Colon (tissue), 2 donors: Measurements from ENCODE around the gene AANAT.

Experiments used
- FAIRE-seq: peaks from 2 replicates; lab custom pipeline; 2012; peaks lifted over from hg19 to GRCh38; lab: Jason Lieb, UNC
- donor health status: control.
- donor health status: control.

AANAT gene

DNA sequence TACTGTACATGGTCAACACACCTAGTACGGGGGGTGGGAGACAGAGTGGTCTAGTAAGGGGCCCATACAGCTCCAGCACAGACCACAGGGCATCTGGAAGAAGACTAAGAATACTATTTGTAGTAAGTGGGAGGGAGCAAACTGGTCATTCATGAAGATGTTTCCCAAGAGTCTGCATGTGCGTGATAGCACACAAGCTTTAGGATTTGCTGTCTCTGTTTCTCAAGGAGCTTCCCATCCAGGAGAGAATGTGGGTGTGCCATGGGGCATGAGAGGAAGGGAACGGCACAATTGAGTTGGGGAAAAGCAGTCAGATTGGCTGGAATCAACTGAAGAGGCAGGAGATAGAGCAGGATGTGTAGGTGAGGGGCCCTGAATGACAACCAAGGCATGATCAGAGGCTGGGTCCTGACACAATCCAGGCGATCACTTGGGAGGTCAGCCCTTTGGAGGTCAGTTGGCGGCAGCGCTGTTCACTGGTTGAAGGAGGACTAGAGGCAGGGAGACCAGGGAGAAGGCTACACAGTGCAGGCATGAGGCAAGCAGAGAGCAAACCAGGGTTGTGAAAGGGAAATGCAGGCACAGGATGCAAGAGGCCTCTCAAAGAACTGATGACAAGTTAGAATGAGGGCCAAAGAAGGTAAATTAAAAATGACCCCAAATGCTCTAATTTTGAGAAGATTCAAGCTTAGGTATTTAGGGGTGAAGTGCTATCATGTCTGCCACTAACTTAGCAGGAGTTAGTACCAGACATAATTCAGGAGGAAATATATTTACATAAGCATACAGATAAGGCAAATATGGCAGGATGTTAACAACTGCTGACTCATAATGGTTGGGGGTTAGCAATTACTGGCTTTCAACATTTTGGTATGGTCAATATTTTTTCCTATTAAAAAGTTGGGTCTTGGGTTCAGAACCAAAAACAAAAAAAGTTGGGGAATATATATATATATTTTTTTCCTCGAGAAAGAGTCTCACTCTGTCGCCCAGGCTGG, 24.8 kb upstream of the AANAT start:
- no peak for FAIRE-seq

DNA sequence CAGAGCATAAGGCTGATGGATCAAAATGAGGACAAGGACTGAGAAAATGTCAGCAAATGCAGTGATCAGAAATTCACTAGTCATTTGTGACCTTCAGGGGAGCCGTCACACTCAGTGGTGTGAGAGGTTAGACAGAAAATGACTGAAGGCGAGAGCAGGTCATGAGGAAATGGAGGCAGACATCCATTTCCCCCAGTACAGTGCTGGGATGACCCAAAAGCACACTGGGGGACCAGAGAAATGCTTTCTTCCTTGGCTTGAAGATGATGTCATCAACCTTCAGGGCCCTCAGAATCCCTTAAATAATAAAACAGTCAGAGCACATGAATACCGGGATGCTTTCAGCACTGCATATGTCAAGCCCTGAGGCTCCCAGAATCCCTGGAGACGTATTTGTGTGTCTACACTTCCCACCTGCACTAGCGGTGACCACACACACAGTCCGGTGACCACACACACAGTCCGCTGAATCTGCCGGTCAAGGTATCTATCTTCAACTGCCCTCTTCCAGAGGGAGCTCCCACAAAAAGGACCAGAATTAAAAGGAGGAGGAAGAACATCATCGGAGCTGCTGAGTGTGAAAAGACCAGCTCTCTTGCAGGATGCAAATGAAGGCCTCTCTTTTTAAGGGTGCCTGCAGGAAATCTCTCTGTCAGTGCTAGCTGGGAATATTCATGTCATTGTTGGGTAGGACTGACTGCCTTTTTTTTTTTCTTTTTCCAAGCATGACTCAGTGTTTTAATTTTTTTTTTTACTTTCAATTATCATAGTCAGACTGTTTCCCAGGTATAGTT, 22.7 kb upstream of the AANAT start:
- no peak for FAIRE-seq

DNA sequence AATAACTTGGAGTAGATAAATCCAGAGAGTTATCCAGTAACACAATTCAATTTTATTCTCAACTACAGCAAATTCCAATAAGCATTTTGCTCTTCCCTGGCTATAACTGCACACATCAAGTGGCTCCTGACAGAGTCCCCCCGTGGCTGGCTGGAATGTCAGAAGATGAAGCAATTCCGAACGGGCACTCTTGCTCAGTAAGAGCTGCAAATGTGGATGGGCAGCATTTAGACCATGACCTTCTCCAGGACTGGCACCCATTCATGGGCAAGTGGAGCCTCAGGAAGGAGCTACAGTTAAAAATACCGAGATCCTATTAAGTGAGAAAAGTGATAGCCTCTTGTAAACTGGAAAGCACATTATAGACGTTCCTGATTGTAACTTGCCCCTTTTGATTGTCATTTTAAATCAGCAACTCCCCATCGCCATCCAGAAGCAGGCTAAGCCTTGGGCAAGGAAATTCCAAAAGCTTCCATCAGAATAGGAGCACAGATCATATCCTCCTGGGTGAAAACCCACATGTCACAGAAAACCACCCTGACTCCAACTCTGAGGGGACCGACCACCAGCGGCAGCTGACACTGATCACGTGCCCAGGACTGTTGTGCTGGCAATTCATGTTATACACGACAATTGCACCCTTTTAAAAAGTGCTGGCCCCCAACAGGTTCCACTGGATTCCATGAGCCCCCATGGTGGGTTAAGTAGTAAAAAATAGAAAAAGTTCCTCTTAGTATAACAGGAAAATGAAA, 21.5 kb upstream of the AANAT start:
- no peak for FAIRE-seq

DNA sequence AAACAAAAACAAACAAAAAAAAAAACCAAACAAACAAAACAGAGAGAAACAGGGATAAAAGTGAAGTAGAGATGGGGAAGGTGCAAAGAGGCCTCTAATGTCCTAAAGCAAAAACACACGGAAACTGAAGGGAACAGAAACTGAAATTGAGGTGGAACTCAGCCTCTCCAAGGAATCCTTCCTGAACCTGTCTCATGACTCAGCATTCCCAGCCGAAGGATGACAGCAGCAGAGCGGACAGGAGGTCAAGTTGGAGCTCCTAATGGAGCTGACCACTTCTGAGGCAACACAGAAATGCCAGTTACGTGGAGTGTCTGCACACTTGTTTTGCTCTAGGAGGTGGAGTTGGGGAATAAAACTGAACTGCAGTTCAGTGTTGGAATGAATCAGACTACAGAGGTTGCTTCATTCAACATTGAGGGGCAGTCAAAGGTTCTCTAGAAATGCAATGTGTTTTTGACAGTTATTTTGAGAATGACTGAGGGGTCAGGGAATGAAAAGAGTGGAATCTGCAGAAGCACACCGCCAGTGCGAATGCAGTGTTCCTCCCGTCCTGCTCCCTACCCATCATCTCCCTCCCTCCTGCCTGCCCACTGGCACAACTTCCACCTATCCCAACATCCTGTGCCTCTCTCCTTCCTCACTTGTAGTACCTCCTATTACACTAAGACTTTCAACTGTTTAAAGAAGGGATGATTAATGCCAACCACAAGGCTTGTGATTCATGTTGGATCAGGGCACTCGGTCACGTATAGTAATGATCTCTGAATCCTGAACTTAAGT, 20.8 kb upstream of the AANAT start:
- no peak for FAIRE-seq

DNA sequence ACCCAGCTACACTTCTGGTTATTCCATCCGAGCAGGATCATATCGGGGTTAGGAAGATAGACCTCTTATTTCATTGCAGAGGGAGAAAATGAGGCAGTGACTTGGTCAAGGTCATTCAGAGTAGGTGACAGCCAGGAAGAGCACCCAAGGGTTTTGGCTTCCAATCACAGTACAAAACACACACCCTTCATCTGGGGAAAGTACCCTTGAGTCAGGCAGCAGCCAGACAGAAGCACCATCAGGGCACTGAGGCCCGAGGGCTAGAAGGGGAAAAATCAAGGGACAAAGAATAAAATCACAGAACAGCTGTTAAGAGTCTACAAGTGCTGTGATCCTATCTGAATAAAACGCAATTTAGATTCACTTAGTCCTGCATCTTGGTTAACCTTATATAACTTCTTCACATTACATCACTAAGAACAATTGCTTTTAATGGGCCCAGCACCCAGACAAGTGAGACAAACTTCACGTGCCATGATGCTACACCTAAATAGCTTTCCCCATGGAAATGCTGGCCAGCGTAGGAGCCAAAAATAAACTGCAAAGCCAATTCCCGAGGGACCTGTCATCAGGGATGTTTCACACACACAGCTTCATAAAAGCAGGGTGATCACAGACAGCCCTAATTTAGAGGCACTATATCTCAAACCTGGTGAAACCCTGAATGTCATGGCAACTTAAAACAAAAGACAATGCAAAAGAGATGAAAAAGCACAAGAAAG, 19.3 kb upstream of the AANAT start:
- FAIRE-seq = no peak

DNA sequence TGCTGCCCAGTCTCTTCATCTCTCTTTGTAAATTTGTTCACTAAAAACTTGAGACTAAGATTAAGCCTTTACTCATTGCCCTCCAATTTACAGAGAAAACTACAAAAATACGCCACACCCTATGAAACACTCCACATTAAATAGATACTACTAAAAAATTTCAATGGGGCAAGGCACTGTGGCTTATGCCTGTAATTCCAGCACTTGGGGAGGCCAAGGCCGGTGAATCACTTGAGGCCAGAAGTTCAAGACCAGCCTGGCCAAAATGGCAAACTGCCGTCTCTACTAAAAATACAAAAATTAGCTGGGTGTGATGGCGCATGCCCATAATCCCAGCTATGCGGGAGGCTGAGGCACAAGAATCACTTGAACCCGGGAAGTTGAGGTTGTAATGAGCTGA, 18.3 kb upstream of the AANAT start:
- no peak for FAIRE-seq

DNA sequence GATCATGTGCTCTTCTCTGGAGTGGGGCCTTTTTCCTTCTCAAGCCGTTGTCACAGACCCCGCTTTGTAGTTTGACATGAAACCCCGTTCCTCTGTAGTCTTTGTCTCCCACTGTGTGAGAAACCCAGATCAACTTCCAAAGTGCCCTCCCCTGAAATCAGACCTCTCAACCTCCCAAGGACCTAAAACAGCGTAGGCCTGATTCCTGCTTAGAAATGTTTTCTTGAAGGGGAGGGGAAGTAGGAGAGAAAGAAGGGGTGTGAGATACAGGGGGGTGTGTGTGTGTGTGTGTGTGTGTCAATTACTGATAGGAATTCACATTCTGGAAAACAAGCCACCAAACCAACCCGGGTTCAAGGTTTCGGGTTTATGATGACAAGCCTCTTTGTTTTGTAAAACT, 15.9 kb upstream of the AANAT start:
- no peak for FAIRE-seq

DNA sequence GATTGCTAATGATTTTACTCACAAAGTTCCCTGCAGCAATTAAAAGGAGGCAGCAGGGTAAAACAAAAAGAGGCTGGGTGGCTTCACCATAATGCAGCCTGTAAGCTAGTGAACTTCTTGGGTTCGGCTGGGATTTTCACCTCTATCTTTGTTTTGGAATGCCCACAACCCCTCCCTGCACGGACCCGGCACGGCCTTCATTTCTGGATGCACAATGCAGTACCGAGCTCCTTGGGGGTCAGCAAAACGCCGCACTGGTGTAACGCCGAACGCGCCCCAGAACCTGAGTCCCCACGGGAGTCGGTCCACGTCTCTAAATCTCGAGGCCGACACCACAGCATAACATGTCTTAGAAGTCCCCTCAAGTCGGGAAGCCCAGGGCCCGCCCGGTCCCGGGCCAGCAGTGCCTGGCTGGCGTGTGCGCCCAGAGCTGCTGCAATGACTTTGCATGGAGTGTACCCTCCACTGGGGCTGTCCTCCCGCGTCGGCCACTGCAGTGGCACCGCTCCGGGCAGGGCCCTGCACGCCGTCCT, 15.2 kb upstream of the AANAT start:
- FAIRE-seq = no peak

DNA sequence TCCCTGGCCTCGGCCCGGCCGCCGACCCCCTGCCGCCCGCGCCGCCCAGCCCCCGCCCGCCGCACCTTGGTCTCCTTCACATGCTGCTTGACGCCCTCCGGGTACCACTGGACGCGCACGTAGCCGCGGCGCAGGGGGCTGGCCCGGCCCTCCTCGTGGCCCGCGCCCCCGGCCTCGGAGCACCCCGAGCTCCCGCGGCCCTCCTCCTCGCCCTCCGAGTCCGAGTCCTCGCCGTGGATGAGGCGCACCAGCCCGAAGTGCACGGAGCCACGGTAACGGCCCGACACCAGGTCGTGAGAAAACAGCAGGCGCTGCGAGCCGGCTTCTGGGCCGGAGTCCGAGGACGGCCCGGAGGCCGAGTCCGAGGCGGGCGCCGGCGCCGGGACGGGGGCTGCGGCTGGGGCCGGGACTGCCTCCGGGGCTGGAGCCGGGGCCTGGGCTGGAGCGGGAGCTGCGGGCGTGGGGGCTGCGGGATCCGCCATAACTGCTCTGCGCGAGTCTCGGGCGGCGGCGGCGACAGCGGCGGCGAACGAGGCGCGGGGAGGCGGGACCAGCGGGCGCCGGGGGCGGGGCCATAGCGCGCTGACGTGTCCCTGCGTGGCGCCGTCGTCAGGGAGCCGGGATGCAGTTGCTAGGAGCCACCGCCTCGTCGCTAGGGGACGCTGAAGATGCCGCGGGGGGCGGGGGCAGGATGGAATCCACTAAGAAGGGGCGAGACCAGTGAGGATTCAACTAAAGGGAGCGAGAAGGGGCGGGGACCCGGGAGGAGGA, 14.6 kb upstream of the AANAT start, which contains the start of gene UBE2O:
TSS of gene UBE2O (minus strand) at position 493 of the 771 bp plus-strand sequence. CDS start at position 482, 11 bp downstream.
- no peak for FAIRE-seq

DNA sequence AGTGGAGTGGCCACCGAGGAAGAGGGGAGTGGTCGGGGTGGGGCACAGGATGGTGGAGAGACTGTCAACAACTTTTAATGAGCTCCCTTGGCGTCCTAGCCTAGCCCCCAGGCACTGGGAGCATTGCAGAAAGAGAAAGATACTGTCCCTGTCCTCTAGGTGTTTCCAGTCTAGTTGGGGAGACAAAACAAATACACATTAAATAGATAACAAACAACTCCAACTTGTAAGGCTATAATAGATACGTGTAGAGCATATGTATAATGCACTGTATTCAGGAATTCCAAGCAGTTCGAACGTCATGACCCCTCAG, 14.0 kb upstream of the AANAT start:
- FAIRE-seq = no peak

DNA sequence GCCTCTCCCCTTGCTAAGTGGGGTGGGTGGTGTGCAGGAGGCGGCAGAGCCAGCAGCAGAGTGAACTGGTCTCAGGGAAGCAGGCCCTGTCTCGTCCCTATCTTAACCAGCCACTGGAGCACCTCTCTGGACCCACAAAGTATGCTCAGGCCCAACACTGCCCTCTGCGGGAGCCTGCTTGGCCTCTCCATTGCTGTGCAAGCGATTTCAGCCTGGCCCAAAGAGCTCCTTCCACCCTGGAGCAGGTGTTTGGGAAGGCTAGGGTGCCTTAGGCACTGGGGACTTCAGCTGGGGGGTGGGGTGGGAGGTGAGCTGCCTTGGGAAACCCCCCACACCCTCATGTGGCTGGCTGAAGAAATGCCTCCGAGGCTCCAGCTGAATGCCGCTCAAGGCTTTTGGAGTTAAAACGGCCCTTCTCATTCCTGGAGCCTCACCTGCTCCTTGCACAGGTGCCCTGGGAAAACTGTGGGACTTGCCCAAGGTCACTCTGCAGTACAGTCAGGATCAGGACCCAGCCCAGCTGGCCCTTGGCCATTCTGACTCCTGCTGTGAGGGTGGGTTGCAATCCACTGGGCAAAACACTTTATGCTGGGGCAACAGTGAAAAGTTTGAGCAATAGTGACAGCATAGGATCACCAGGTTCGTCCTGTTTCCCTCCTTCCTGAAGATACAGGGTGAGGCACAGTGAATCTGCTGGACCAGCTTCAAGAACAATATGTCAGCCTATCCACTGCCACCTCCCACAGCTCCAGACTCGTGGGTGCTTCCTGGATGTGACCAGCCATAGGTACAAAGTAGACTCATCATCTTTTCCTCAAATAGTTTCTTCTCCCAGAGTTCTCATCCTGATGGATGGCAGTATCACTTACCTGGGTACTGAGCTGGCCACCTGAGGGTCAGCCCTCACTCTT, 8.6 kb upstream of the AANAT start:
- FAIRE-seq = no peak

DNA sequence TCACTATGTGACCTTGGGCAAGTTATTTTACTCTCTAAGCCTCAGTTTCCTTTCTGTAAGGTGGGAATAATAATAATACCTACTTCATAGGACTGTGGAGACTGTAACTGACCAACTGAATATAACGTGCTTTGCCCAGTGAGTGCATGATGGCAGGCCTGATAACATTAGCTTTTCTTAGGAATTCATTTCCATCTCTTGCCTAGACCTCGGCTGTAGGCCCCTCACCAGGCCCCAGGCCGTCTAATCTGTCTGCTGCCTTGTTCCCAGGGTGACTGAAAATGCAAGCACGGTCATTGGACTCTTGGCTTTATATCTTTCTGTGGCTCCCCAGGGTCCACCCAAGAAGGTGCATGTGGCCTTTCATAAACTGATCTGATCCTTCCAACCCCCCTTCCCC, 7.7 kb upstream of the AANAT start:
- FAIRE-seq = no peak

DNA sequence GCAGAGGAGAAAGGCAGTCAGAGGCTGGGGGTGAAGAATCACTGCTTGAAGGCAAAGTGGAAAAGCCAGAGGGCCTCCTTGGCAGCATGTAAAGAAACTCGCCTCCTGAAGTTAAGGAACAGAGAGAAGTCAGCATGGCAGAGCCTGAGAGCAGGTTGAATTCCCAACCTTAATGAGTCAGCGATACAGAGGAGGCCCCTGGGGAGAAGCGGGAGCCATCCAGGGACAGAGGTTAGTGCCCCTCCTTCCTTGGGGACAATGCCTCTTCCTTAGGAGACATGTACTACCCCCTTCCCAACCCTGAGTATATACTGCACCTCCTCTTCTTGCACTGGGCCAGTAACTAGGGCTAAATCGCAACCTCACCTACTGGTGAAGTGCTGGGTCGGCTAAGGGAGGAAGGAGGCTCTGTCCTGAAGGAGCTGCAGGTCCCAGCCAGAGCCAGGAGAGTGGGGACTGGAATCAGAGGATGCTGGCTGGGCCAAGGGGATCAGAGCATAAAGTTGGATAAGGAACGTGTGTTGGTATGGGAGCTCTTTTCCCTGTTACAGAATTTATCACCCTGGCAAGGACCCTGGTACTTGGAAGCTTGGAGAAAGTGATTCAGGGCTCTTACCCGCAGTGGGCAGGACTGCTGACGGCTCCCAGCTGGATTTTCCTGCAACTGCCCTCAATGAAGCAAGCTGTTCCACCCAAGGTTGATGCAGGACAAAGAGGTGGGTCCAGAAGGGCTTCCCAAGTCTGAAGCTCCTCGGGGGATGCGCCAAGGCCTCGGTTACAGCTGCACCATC, 5.4 kb upstream of the AANAT start:
- no peak for FAIRE-seq

DNA sequence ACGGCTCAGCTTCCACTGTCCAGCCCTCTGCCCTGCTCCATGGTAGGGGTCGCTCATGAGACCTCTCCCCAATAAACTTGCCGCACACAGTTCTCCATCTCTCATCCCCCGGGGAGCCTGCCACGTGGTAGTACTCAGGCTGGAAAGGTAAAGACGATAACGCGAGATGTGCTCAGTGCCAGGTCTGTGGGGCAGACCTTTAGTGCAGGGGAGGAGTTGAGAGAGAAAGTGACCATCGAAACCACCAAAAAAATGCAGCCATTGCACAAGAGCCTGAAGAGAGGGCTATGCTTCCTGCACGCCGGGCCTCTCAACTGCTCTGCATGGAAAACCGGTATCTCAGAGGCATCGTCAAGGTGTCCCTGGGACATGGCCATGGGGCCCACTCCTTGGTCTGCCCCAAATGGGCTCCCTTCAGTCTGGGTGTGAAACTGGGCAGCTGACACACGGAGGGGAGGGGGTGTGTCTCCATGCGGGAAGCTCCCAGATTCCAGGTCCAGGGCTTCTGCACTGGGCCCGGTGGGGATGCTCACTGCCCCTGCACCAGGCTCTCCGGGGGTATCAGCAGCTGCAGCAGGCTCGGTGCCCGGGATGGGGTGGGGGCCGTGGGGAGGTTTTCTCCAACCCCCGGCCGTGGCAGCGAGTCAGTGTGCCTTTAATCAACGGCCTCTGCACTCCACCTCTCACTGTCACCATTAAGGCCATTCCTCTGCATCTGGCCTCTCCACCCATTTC, 4.7 kb upstream of the AANAT start:
- no peak for FAIRE-seq

DNA sequence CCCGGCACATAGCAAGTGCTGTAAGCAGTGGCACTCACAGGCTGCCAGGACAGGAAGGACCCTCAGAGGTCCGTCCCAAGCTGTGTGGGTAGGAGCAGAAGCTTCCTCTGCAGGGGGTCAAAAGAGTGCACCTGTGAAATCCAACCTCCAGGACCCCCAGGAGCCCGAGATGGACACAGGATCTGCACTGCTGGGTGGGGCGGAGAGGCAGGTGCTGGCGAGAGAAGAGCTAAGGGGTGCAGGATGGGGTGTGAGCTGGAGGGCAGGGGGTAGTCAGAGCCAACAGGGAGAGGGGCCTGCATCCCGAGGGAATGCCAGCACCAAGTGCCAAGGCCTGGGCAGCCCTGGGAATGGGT, 650 bp upstream of the AANAT start:
- no peak for FAIRE-seq

DNA sequence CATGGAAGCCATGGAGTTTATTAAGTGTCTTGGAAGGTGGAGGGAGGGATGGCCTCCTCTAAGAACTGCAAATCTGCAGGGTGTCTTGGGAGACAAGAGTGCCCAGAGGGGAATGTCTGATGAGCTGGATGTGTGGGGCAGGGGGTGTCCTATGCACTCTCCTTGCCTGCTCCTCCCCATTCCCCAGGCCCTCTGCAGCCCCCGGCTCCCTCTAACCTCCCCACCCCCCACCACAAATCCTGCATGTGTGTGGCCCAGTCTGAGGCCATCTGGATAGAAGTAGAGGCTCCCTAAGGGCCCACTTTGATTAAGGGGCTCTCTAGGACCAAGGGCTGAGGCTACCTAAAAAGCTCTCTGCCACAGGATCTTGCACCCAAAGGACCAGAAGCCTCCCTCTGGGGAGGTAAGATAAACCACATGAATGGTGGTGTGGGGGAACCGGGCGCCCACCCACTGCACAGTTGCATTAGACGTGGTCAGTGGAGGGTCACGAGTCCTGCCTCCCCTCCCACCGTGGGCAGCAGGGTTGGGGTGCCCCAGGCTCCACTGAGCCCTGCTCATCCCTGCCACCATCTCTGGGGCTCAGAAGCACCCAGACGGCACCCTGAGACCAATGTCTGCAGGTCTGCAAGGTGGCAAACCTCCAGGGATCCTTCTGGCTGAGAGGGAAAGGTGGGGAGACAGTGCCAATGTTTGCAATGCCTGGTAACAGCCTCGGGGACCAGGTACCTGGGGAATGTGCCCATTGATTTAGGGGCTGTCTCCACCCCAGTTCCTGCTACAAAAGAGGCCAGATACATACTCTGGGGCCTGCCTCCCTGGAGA, 618 bp downstream of the AANAT start:
- no peak for FAIRE-seq

DNA sequence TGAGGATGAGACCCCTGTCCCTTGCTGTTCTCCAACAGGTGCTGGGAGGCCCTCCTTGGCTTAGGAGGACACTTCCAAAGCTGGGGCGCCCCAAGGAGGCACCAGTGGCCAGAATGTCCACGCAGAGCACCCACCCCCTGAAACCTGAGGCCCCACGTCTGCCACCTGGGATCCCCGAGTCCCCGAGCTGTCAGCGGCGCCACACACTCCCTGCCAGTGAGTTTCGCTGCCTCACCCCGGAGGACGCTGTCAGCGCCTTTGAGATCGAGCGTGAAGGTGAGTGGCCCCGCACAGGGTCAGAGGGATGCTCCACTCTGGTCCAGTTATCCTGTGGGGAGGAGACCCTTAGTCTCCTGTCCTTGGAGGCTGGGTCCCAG, 1.2 kb downstream of the AANAT start:
- FAIRE-seq = no peak
